C4-2B (cell line): ENCODE measurements around the gene TBC1D10A.

Source experiments
- H3K27ac ChIP-seq: fragments of 450-650 bp; 2 replicates; pipeline ENCODE4 v1.5.1; 2017
- CTCF ChIP-seq: fragments of 450-650 bp; conservative IDR thresholded peaks from 2 replicates; pipeline ENCODE4 v1.5.1; 2017; ENCODE audit warnings: mild to moderate bottlenecking
- ZFX ChIP-seq: fragments of 450-650 bp; IDR thresholded peaks from 2 replicates; pipeline ENCODE4 v1.6.1; 2017

TBC1D10A gene

GRCh38 chr22:30334646-30335045, 7.9 kb upstream of the TBC1D10A start:
- TF ChIP-seq ZFX: no peak
- TF ChIP-seq CTCF: no peak
- H3K27ac ChIP-seq: no peak overlapping the region

GRCh38 chr22:30333707-30334087, 7.0 kb upstream of the TBC1D10A start:
- TF ChIP-seq ZFX (no peak), CTCF (no peak)
- no peak overlapping the region for H3K27ac ChIP-seq

GRCh38 chr22:30332994-30333706, 6.4 kb upstream of the TBC1D10A start:
- TF ChIP-seq CTCF: no peak
- no peak overlapping the region for H3K27ac ChIP-seq

- TF ChIP-seq CTCF (no peak), ZFX (no peak)
- no peak overlapping the region for H3K27ac ChIP-seq
Observed at GRCh38 chr22:30332551-30332950, 5.8 kb upstream of the TBC1D10A start.

GRCh38 chr22:30328466-30329049, 1.8 kb upstream of the TBC1D10A start:
- no peak for TF ChIP-seq CTCF
- no peak for TF ChIP-seq ZFX
- H3K27ac ChIP-seq: no peak overlapping the region

GRCh38 chr22:30327864-30328345, 1.2 kb upstream of the TBC1D10A start:
- H3K27ac ChIP-seq: no peak overlapping the region; the same call in 1 of the 2 replicates
- TF ChIP-seq CTCF (no peak; the same call in 1 of the 2 replicates), ZFX (no peak)

GRCh38 chr22:30326255-30326705, 461 bp downstream of the TBC1D10A start:
- TF ChIP-seq CTCF (no peak), ZFX (no peak)
- H3K27ac ChIP-seq: peak overlapping the region; percentile 79
